CD4-positive, alpha-beta T cell treated with Interleukin-6 for 4 hours (primary cell): Measurements from ENCODE around the gene VRK1.
"Not testable (repeated sequence)": the region's sequence is repeated elsewhere in the genome, so short reads cannot be mapped to it uniquely, and the experiment has no call there.

ENCODE experiments used
- DNase-seq: peaks from one replicate; pipeline ENCODE4 v3.0.0-alpha.2; 2020; ENCODE audit warnings: mixed read lengths

VRK1 gene, protein sequence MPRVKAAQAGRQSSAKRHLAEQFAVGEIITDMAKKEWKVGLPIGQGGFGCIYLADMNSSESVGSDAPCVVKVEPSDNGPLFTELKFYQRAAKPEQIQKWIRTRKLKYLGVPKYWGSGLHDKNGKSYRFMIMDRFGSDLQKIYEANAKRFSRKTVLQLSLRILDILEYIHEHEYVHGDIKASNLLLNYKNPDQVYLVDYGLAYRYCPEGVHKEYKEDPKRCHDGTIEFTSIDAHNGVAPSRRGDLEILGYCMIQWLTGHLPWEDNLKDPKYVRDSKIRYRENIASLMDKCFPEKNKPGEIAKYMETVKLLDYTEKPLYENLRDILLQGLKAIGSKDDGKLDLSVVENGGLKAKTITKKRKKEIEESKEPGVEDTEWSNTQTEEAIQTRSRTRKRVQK

DNA sequence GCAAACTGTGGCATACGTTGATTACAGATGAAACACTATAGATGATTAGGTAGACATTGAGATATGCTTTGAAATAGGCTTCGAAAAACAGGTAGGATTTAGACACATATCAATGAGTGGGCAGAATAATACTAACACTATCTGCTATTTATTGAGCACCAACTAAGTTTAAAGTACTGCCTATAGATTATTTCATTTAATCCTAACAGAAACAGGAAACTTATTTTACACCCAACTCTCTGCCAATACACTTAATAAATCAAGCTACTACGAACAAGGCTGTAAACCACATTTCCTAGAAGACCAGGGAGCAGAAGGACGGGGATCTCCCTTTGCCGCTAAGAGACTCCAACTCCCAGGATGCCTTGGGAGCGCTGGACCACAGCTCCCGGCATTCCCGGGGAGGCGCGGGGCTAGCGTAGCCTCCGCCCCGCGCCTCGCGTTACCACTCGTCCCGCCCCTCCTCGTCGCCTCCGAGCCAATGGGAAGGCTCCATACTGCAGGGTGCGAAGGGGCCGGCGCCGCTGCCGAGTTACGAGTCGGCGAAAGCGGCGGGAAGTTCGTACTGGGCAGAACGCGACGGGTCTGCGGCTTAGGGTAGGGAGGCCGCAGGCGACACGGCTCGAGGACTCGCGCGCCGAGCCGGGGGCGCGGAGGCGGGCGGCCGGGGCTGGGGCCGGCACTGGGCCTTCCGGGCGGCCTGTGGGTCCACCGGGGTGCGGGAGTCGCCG is at the start of gene VRK1:
Gene VRK1, plus strand, starts transcription at position 532 of the 731 bp plus-strand sequence. CDS start 36,090 bp downstream, outside the sequence.
- peak; percentile 94 for DNase-seq

DNA sequence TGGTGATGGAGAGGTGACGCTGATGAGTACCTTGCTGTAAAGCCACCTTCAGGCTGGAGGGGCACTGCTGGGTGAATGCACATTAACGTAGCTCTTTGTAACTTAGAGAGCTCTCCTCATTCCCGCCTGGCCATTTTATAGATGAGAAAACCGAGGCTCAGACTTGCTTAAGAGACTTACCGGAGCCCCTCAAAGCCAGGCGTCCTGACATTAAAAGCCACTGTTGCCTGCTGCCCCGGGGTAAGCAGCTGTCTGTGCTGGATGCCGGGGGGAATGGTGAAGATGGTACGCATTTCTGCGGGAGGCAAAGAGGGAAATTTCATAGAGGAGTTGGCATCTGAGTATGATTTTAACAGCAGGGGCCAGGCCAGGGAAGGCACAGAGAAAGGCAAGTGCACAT is 49.6 kb upstream of the VRK1 start:
- no peak for DNase-seq

DNA sequence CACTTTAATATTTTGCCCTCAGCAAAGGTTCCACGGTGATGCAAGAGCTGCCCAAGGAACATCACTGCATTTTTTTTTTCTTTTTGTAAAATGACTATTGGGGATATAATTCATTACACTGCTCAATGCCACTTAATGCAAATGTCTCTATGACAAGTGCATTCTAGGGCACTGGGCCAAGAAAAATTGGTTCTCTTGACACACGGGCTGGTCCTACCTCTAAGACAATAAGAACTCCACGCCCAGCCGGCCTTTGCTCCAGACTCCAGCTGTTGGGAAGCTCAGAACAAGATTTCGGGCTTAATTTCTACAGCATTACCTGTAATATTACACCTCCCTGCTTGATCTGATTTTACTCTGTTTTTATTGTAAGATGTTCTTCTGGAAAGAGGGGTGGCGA is 48.8 kb upstream of the VRK1 start:
- DNase-seq: no peak

DNA sequence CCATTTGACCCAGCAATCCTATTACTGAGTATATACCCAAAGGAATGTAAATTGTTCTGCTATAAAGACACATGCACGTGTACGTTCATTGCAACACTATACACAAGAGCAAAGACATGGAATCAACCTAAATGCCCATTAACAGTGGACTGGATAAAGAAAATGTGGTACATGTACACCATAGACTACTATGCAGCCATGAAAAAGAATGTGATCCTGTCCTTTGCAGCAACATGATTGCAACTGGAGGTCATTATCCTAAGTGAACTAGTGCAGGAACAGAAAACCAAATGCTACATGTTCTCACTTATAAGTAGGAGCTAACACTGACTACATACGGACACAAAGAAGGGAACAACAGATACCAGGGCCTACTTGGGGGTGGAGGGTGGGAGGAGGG is 45.7 kb upstream of the VRK1 start:
- DNase-seq: no peak

DNA sequence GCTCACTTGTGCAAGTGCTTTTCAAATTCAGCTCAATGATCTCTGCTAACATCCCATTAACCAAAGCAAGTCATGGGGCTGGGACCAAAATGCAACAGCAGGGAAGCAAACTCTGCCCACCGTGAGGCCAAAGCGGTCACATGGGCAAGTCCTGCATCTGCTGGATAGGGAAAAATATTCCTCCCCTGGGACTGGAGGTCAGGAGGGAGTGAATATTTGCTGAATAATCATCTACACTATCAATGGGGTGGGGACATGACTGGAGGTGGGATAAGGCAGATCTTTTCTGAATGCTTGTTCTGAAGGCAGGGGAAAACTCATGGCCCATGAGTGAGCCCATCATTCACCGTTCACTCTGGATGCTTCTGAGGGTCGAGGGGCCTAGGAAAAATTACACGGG is 45.1 kb upstream of the VRK1 start:
- DNase-seq: no peak

DNA sequence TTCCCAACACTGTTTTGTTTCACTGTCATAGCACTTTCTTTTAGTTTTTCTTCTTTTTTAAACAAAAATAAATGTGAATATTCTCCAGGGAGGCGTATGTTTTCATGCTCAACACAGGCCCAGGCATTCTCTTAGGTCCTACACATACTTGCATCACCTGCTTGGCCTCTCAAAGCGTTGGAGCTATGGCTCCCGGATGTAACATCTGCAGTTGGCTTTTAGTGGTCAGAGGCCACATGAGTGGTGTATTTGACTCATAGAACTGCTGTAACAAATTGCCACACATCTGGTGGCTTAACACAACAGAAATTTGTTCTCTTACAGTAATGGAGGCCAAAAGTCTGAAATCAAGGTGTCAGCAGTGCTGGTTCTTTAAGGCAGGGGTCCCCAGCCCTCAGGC is 44.6 kb upstream of the VRK1 start:
- DNase-seq: no peak

DNA sequence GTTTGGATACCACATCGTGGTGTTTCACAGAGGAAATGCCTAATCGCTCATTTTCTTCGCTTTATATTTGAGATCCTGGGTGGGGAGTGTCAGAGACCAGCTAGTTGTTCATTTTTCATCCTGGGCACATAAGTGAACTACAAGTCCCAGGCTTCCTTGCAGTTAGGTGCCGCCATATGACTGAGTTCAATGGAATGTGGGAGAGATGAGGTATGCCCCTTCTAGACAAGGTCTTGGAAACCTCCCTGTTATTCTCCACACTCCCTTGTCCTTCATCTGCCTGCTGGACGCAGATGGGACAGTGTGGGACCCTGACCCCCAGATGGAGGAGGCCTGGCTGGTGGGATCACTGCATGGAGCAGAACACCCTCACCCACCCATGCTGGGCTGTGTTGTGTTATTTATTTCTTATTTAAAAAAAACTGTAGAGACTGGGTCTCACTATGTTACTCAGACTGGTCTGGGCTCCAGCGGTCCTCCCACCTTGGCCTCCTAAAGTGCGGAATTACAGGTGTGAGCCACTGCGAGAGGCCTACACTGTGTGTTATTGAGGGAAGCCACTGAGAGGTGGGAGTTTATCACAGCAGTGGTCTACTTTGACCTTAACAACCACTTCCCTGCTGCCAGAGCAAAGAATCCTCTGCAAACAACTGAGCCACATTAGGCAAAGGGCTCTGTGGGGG is 42.9 kb upstream of the VRK1 start:
- no peak for DNase-seq

DNA sequence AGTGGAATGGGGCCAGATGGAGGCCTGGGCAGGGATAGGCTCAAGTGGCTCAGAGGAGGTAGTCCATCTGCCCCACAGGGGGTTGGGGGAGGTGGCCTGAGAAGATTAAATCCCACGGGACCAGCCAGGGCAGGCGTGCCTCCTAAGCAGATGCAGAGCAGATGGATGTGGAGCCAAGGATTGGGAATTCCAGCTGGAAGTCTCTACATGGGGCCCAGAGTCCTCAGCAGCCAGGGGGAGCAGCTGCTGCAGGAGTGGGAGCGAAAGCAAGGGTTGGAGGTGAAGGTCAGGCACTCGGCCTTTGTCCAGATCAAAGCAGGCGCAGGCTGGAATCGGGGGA is 42.4 kb upstream of the VRK1 start:
- no peak for DNase-seq

DNA sequence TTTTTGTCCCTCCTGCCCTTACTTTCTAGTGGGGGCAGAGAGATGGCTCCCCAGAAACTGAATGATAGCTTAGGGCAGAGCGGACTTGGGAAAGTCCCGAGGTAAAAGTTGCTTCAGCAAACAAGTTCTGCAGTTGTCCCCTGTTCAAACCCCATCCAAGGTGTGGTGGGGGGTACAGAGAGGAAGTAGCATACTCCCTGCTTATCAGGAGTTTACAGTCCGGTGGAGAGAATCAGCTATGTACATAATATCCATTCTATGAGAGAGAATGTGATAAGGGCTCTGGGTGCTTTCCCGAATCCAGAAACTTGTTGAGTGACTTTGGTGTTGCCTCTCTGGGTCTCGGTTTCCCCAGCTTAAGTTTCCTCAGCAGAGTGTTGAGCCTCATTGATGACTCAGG is 40.4 kb upstream of the VRK1 start:
- no peak for DNase-seq

DNA sequence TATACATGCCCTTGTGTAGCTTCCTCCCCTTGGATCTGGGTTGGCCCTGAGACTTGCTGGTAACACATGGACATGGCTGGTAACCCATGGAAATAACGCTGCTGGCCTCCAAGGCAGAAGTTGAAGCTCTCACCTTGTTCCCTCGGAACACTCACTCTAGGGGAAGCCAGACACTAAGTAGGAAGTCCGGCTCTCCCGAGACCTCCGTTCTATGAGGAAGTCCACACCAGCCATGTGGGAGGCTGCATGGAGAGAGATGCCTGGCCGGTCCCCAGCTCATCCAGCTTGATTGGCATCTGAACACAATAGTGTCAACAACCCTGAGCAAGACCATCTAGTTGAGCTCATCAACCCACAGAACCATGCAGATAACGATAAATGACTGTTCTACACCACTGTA is 39.7 kb upstream of the VRK1 start:
- no peak for DNase-seq

DNA sequence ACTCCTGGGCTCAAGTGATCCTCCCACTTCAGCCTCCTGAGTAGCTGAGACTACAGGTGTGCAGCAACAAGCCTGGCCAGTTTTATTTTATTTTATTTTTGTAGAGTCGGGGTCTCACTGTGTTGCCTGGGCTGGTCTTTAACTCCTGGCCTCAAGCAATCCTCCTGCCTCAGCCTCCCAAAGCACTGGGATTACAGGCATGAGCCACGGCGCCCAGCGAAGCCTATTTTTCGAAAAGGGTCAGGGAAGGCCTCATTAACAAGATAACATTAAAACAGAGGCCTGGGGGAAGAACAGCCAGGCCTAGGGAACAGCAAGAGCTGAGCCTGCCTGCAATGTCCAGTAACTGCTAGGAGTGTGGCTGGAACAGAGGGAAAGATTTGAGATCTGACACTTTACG is 36.1 kb upstream of the VRK1 start:
- DNase-seq: no peak

DNA sequence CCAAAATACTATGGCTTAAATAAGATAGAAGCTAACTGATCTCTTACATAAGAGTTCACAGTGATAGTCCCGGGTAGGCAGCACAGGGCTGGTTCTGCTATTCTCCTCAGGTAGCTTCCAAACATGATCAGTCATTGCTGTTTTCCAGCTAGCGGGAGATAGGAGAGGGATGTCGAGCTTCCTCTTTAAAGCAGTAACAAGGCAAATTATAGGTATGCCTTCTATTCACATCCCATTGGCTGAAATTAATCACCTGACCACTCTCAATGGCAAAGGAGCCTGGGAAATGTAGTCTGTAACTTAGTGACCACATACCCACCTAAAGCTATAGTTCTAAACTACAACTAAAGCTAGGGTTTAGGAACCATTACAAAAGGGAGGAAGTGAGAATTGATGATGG is 34.5 kb upstream of the VRK1 start:
- peak; percentile 23 for DNase-seq

DNA sequence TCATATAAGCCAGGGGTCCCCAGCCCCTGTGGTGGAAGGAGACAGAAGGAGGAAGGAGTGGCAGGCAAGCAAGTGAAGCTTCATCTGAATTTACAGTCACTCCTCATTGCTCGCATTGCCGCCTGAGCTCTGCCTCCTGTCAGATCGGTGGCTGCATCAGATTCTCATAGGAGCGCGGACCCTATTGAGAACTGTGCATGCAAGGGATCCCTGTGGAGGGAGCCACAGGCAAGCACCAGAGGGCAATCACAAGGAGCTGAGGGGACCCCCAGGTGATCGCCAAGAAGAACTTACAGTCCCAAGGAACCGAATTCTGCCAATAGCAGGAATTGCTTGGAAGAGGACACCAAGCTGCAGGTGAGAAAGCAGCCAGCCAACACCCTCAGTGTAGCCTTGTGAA is 33.2 kb upstream of the VRK1 start:
- DNase-seq: no peak

DNA sequence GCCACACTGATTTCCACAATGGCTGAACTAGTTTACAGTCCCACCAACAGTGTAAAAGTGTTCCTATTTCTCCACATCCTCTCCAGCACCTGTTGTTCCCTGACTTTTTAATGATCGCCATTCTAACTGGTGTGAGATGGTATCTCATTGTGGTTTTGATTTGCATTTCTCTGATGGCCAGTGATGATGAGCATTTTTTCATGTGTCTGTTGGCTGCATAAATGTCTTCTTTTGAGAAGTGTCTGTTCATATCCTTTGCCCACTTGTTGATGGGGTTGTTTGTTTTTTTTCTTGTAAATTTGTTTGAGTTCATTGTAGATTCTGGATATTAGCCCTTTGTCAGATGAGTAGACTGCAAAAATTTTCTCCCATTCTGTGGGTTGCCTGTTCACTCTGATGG is 32.0 kb upstream of the VRK1 start:
- not testable (repeated sequence) for DNase-seq

DNA sequence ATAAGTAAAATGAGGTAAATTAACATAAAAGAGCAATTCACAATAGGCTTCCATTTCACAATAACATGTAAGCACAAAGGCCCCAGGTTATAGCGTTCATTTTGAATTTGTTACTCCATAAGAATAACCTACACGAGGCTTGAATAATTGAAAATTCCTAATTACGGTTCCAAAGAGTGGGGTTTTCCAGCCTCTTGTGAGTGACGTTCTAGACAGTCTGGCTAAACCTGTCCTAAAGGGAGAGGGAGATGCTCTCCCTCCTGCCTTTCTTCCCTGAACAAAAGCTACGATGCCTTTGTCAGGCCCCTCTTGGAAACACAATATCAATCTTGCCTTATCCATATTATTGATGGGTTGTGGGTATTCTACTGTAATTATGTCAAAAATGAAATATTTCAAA is 24.3 kb upstream of the VRK1 start:
- no peak for DNase-seq

DNA sequence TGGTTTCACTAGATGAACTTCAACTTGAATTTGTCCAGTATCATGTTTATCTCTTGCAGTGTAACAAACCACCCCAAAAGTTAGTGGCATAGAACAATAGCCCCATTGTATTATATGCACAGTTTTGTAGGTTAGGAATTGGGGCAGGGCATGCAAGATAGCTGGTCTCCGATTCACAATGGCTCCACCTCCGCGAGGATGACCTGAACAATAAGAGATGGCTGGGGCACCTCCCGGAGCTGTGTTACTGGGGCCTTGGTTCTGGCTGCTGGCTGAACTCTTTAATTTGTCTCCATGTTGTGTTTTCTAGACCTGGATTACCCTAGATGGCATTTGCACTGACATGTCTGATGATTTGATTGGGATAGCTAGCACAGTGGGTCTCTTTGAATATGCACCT is 20.4 kb upstream of the VRK1 start:
- no peak for DNase-seq

DNA sequence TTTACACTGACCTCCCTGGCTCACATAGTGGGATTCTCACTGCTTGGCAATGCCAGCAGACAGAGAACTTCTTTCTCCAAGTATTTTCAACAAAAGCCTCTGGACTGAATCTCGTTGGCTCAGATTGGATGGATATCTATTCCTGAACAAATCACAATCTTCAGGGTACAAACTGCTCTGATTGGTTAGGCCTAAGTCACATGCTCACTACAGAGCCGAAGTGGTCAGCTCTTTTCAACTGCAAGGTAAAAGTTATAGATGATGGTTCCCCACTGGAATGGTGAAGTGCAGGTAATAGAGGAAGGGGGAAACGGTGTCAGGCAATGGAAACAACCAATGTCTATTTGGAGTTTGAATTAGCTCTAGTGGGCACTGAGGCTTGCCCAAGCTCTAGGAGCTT is 16.7 kb upstream of the VRK1 start:
- no peak for DNase-seq

DNA sequence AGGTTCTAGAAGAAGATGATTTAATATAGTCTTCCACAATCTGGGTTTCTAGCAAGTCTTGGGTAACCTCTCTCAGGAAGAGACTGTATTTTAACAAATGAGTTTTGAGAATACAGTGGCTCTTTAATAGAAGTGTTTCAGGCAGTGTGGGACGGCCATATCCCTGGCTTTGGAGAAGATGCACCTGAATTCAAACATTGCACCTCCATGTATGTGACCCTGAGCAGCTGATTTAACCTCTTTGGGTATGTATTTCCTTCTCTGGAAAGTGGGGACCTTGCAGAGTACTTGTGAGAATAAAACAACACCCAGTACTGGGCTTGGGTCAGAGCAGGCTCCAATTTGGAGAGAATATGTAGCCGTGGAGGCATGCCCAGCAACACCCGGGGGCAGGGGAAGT is 15.8 kb upstream of the VRK1 start:
- DNase-seq: no peak

DNA sequence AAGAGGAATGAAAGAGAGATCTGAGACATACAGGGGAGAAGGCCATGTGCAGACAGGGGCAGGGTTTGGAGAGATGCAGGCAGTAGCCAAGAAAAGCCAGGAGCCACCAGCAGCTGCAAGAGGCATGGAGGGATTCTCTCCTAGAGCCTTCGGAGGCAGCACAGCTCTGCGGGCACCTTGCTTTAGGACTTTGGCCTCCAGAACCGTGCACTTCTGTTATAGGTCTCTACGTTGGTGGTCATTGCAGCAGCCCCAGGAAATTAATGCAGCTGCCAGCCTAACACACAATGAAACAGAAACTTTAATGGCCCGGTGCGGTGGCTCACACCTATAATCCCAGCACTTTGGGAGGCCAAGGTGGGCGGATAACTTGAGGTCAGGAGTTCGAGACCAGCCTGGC is 14.7 kb upstream of the VRK1 start:
- DNase-seq: no peak

DNA sequence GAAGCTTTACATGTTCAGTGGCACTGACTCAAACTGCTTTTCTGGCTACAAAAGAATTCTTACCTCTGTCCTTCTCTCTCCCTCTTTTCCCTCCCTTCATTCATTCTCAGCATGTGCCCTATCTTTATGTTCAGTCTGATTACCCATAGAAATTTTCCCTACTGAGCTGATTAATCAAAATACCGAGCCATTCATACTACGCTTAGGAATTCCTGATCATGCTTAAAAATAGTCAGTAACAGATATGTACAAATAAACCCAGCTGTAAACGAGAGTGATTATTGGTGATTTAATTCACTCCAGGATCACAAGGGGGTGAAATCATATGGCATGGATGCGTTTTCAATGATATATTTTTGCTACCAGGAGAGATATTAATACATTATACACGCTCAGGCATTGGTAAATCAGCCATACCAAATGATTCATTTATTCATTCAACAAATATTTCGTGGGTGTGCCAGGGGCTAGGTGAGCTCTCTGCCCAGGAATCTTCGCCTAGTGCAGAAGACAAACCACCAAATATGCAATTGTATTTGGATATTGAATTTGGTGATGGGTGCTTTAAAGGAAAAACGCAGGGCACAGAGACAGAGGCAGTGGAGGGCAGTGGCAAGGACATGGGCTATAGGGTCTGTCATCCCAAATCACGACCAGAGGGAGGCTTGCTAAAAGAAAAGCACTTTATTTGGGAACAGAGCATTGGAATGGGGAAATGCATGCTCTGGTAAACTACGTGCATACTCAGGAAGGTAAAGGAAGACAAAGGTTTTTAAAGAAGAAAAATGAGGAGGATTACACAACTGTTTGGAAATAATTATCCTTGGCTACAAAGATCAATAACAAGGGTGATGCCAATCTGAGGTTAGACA is 13.9 kb upstream of the VRK1 start:
- DNase-seq: no peak

DNA sequence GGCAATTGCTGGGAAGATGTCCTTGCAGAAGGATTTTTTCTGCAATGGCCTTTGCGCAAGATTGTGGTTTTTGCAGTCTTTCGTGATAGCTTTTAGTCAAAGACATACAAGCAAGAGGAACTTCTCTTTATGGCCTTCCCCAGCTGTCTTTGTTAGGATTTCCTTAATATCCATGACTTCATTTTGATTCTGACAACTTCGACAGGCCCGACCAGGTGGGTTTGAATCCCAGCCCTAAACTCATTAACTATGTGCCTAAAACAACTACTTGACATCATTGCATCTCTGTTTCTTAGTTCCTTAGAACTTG is 13.3 kb upstream of the VRK1 start:
- DNase-seq: no peak

DNA sequence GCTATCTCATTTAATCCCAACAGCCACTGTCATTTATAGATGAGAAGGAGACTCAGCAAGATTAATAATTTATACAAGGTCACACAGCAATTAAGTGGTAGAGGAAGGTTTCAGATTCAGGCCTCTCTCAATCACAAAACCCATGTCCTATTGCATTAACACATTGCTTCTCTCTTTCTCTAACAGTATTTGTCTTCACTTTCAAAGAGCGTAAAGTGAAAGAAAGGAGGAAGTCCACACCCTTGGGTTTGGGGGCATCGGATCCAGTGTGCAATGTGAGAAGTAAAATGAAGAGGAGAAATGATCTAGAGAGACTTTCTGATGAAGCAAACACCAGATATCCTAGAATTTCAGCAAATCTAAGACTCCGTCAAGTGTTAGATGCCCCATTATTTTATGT is 7.0 kb upstream of the VRK1 start:
- DNase-seq: no peak

DNA sequence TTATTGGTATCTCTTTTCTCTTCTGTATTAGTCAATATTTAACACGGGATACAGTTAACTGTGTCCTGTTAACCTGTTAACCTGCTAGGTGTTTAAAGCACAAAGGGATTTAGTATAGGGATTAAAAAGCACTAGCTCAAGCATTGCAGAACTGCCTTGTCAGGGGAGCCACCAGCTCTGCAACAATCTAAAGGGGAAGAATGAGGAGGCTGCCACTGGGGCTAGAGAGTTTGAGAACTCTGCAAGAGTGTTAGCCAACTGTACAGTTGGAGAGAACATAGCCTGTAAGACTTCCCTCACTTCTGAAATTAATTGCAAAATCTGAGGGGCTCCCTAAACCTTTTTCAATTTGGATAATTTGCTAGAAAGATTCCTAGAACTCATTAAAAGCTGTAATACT is 6.5 kb upstream of the VRK1 start:
- DNase-seq: no peak
